Activated CD8-positive, alpha-beta T cell treated with anti-CD3 and anti-CD28 coated beads for 36 hours (primary cell): ENCODE results near the gene AJUBA. TPM values are rescaled to one million over a fixed set of nuclear protein-coding genes. Genes with fewer than 3 reads are reported as not detected.

Experiments
- ATAC-seq: fragments of 200-7000 bp; cut with Tn5 transposase; one replicate; pipeline ENCODE4 v1.10.0; 2021; ENCODE audit warnings: mild to moderate bottlenecking, moderate library complexity
- CTCF ChIA-PET: fragments of 350-600 bp; sonication (Branson Sonifier 250); formaldehyde crosslinking; loops from one replicate; lab custom pipeline; 2021; ENCODE audit warnings: antibody characterized with exemption; lab: Charles Lee
- POLR2A ChIA-PET: fragments of 350-600 bp; sonication (Branson Sonifier 250); formaldehyde crosslinking; loops from one replicate; lab custom pipeline; 2021; ENCODE audit warnings: antibody characterized with exemption; lab: Charles Lee
- DNase-seq: peaks from one replicate; pipeline ENCODE4 v3.0.0-alpha.2; 2020
- H3K27ac Mint-ChIP-seq: one replicate; pipeline ENCODE4 v1.8.0; 2021; ENCODE audit warnings: mild to moderate bottlenecking, mixed read lengths
- H3K27me3 Mint-ChIP-seq: one replicate; pipeline ENCODE4 v1.8.0; 2021; ENCODE audit warnings: mixed read lengths
- H3K36me3 Mint-ChIP-seq: one replicate; pipeline ENCODE4 v1.8.0; 2021; ENCODE audit warnings: low read depth, mixed read lengths
- H3K4me1 Mint-ChIP-seq: one replicate; pipeline ENCODE4 v1.8.0; 2021; ENCODE audit warnings: low read depth, mixed read lengths
- H3K4me3 Mint-ChIP-seq: one replicate; pipeline ENCODE4 v1.8.0; 2021; ENCODE audit warnings: mild to moderate bottlenecking, moderate library complexity, mixed read lengths
- H3K9me3 Mint-ChIP-seq: one replicate; pipeline ENCODE4 v1.8.0; 2021; ENCODE audit warnings: mixed read lengths
- intact Hi-C: fragments of 100-400 bp; cut with micrococcal nuclease; formaldehyde crosslinking; loops from one replicate; pipeline ENCODE4 v1.10.0; 2022
- total RNA-seq, 2 experiments: library from RNA; stranded (reverse); gene quantifications; one replicate each; pipeline ENCODE4 v1.2.3, GENCODE V29; 2021
- TF ChIP-seq, protein P1 (sequence below): fragments of 200-600 bp; IDR thresholded peaks from one replicate; pipeline ENCODE4 v1.8.0; 2022; ENCODE audit warnings: antibody characterized with exemption, mild to moderate bottlenecking

AJUBA gene
- total RNA-seq, 2 experiments from 2014 or later = 2.3 to 2.6 TPM

- intact Hi-C loops = no loop called here
- TF ChIP-seq, protein P1, sequence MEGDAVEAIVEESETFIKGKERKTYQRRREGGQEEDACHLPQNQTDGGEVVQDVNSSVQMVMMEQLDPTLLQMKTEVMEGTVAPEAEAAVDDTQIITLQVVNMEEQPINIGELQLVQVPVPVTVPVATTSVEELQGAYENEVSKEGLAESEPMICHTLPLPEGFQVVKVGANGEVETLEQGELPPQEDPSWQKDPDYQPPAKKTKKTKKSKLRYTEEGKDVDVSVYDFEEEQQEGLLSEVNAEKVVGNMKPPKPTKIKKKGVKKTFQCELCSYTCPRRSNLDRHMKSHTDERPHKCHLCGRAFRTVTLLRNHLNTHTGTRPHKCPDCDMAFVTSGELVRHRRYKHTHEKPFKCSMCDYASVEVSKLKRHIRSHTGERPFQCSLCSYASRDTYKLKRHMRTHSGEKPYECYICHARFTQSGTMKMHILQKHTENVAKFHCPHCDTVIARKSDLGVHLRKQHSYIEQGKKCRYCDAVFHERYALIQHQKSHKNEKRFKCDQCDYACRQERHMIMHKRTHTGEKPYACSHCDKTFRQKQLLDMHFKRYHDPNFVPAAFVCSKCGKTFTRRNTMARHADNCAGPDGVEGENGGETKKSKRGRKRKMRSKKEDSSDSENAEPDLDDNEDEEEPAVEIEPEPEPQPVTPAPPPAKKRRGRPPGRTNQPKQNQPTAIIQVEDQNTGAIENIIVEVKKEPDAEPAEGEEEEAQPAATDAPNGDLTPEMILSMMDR = no peak
- peaks cover 51% of the 10 kb centered on the region for H3K4me1 Mint-ChIP-seq
- no peaks in the 10 kb centered on the region for H3K9me3 Mint-ChIP-seq
- peak overlapping the region; percentile 80 for H3K27ac Mint-ChIP-seq
- ChIA-PET CTCF (interaction anchor here (1.0 to 5.1 kb wide), 7 partner anchors 9 to 56 kb away, joined by 3 to 22 read pairs (median 5); partner anchors contain the start of gene CDH24), POLR2A (interaction anchor here (0.6 to 2.9 kb wide), 4 partner anchors 9 to 15 kb away, joined by 3 to 10 read pairs (median 7); no protein-coding TSS in a partner anchor)
- H3K36me3 Mint-ChIP-seq = peaks cover 33% of the 10 kb centered on the region
- H3K4me3 Mint-ChIP-seq = peak overlapping the region; percentile 4
- H3K27me3 Mint-ChIP-seq = no peaks in the 10 kb centered on the region
- ATAC-seq = no peak
- DNase-seq = no peak
Observed at GRCh38 chr14:23021434-23021833, 39.1 kb upstream of the AJUBA start.

DNA sequence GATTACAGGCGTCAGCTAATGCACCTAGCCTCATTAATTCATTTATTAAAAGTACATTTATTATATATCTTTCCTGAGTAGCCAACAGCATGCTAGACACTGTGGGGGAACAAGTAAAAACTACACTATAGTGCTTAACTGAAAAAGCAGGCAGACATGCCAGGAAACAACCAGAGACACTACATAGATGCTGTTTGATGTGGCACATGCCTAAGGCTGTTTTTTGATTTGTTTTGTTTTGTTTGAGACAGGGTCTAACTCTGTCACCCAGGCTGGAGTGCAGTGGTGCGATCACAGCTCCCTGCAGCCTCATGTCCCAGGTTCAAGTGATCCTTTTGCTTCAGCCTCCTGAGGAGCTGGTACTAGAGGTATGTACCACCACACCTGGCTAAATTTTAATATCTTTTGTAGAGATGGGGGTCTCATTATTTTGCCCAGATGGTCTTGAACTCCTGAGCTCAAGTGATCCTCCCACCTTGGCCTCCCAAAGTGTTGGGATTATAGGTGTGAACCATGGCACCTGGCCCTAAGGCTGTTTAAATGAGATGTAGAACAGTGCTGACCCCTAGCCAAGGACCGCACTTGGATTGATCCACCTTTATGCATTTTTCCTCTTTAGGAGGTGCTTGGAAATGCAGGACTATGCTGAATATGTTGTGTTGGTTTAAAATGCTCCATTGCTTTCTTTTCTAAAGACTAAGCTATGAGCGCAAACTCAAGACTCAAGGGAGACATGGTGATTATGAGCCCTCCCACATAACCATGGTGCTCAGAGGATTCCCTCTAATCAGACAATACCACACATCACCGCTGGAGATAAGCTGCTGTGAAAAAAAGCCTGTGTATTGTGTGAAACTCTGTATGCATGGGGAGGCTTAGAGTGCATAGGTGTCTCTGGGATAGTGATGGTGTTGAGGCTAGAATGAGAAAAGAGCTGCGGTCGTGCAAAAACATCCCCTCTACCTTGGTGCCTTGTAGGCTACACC lies 38.1 kb upstream of the AJUBA start:
- TF ChIP-seq, protein P1 = no peak
- peak overlapping the region; percentile 80 for H3K27ac Mint-ChIP-seq
- no peaks in the 10 kb centered on the region for H3K9me3 Mint-ChIP-seq
- no peaks in the 10 kb centered on the region for H3K27me3 Mint-ChIP-seq
- ChIA-PET CTCF (interaction anchor here (0.6 to 5.1 kb wide), 6 partner anchors 14 to 37 kb away, joined by 3 to 22 read pairs (median 10); partner anchors contain the start of gene CDH24), POLR2A (interaction anchor here (1.0 to 1.5 kb wide), 4 partner anchors 10 to 35 kb away, joined by 3 to 10 read pairs (median 5); no protein-coding TSS in a partner anchor)
- DNase-seq = no peak
- ATAC-seq = peak; percentile 45
- peaks cover 23% of the 10 kb centered on the region for H3K36me3 Mint-ChIP-seq
- H3K4me1 Mint-ChIP-seq = peaks cover 45% of the 10 kb centered on the region
- peak overlapping the region; percentile 4 for H3K4me3 Mint-ChIP-seq
- intact Hi-C loops = no loop called here

- Mint-ChIP-seq H3K36me3 (peaks cover 5% of the 10 kb centered on the region), H3K9me3 (no peaks in the 10 kb centered on the region), H3K4me1 (peaks cover 23% of the 10 kb centered on the region), H3K27ac (no peak overlapping the region), H3K4me3 (no peak overlapping the region), H3K27me3 (no peaks in the 10 kb centered on the region)
- ChIA-PET POLR2A (interaction anchor here (2.1 kb wide), 1 partner anchor 11 kb away, joined by 9 read pairs; no protein-coding TSS in a partner anchor), CTCF (interaction anchor here (1.6 to 2.1 kb wide), 2 partner anchors 32 to 51 kb away, joined by 3 to 9 read pairs; no protein-coding TSS in a partner anchor)
- intact Hi-C loops = no loop called here
- ATAC-seq = no peak
- TF ChIP-seq, protein P1 = no peak
- no peak for DNase-seq
Observed at GRCh38 chr14:23018107-23018506, 35.8 kb upstream of the AJUBA start.

- ATAC-seq (no peak), DNase-seq (no peak)
- no peaks in the 10 kb centered on the region for H3K27me3 Mint-ChIP-seq
- no peaks in the 10 kb centered on the region for H3K9me3 Mint-ChIP-seq
- no peaks in the 10 kb centered on the region for H3K36me3 Mint-ChIP-seq
- H3K4me1 Mint-ChIP-seq = peaks cover 18% of the 10 kb centered on the region
- POLR2A ChIA-PET = interaction anchor here (0.6 to 2.1 kb wide), 6 partner anchors 8 to 41 kb away, joined by 3 to 9 read pairs (median 4); no protein-coding TSS in a partner anchor
- CTCF ChIA-PET = interaction anchor here (0.6 to 4.5 kb wide), 9 partner anchors 8 to 52 kb away, joined by 3 to 21 read pairs (median 4); no protein-coding TSS in a partner anchor
- TF ChIP-seq, protein P1 = no peak
- no peak overlapping the region for H3K27ac Mint-ChIP-seq
- H3K4me3 Mint-ChIP-seq = no peak overlapping the region
- intact Hi-C loops = no loop called here
Observed at GRCh38 chr14:23017091-23017490, 34.7 kb upstream of the AJUBA start.
